ENCODE measurements around the gene LYPD5. TPM values are rescaled to one million over a fixed set of nuclear protein-coding genes. Genes with fewer than 3 reads are reported as not detected.

The LYPD5 gene
- total and polyA plus RNA-seq, 8 donors, result 0.20 to 6.3 (median 0.55) TPM

- H3K36me3 ChIP-seq, result peaks cover 0 to 8% of the 10 kb centered on the region in 2 donors
- ATAC-seq (no peak), DNase-seq (no peak)
- H3K4me3 ChIP-seq, result no peak overlapping the region
- H3K27ac ChIP-seq, result no peak overlapping the region
- intact Hi-C loops (cut with DNase I), result no loop called here
- no peaks in the 10 kb centered on the region for H3K9me3 ChIP-seq
- peaks cover 0 to 9% of the 10 kb centered on the region in 2 donors for H3K27me3 ChIP-seq
- TF ChIP-seq, protein P1, sequence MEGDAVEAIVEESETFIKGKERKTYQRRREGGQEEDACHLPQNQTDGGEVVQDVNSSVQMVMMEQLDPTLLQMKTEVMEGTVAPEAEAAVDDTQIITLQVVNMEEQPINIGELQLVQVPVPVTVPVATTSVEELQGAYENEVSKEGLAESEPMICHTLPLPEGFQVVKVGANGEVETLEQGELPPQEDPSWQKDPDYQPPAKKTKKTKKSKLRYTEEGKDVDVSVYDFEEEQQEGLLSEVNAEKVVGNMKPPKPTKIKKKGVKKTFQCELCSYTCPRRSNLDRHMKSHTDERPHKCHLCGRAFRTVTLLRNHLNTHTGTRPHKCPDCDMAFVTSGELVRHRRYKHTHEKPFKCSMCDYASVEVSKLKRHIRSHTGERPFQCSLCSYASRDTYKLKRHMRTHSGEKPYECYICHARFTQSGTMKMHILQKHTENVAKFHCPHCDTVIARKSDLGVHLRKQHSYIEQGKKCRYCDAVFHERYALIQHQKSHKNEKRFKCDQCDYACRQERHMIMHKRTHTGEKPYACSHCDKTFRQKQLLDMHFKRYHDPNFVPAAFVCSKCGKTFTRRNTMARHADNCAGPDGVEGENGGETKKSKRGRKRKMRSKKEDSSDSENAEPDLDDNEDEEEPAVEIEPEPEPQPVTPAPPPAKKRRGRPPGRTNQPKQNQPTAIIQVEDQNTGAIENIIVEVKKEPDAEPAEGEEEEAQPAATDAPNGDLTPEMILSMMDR (IDR thresholded peaks at IDR 0.05), result no peak
- peaks cover 14 to 56% of the 10 kb centered on the region in 2 donors for H3K4me1 ChIP-seq
These were observed 28.5 kb downstream of the LYPD5 start for GRCh38 chr19:43773725-43774102.

GRCh38 chr19:43769256-43769655, 33.0 kb downstream of the LYPD5 start:
- no peaks in the 10 kb centered on the region for H3K9me3 ChIP-seq

GRCh38 chr19:43768273-43769050, 33.8 kb downstream of the LYPD5 start:
- peak overlapping the region in 1 of 2 donors; percentile 80 for H3K27ac ChIP-seq

More at GRCh38 chr19:43769256-43769655, 33.0 kb downstream of the LYPD5 start:
- intact Hi-C loops (cut with DNase I), result no loop called here
- Histone ChIP-seq H3K27ac (peak overlapping the region in 1 of 2 donors; percentile 80), H3K36me3 (peaks cover 0 to 7% of the 10 kb centered on the region in 2 donors), H3K27me3 (peaks cover 0 to 5% of the 10 kb centered on the region in 2 donors), H3K4me3 (no peak overlapping the region), H3K4me1 (peaks cover 10 to 64% of the 10 kb centered on the region in 2 donors)
- TF ChIP-seq, protein P1 (IDR thresholded peaks at IDR 0.05), result no peak
- DNase-seq (no peak), ATAC-seq (no peak)

DNA sequence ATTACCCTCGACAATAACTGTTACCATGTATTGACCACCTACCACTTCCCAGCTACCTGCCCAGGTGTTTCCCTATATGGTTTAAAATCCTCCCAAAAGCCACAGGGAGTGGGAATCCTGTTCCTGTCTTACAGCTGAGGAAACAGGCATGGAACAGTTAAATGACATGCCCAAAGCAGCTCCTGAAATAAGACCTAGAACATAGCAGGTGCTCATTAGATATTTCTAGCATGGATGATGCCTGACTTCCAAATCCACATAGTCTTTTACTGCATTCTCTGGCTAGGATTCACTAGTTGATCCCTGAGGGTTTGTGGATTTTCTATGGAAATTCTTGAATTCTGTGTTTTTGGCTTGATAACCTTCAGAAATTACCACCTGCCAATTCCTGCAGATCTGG, 34.4 kb downstream of the LYPD5 start:
- DNase-seq (no peak), ATAC-seq (no peak)
- no peak overlapping the region for H3K4me3 ChIP-seq
- no peaks in the 10 kb centered on the region for H3K27me3 ChIP-seq
- no peaks in the 10 kb centered on the region for H3K9me3 ChIP-seq
- no peaks in the 10 kb centered on the region for H3K36me3 ChIP-seq
- peak overlapping the region in 1 of 2 donors; percentile 80 for H3K27ac ChIP-seq
- intact Hi-C loops (cut with DNase I), result no loop called here
- TF ChIP-seq, protein P1 (IDR thresholded peaks at IDR 0.05), result no peak
- H3K4me1 ChIP-seq, result peaks cover 10 to 73% of the 10 kb centered on the region in 2 donors

More at GRCh38 chr19:43768273-43769050, 33.8 kb downstream of the LYPD5 start:
- Histone ChIP-seq H3K4me1 (peaks cover 10 to 69% of the 10 kb centered on the region in 2 donors), H3K9me3 (no peaks in the 10 kb centered on the region), H3K27me3 (no peaks in the 10 kb centered on the region), H3K4me3 (no peak overlapping the region), H3K36me3 (no peaks in the 10 kb centered on the region)
- ATAC-seq (no peak), DNase-seq (peak in 1 of 4 donors; percentile 64)
- TF ChIP-seq, protein P1 (IDR thresholded peaks at IDR 0.05), result no peak
- intact Hi-C loops (cut with DNase I), result no loop called here

GRCh38 chr19:43767316-43767715, 34.9 kb downstream of the LYPD5 start:
- no peaks in the 10 kb centered on the region for H3K9me3 ChIP-seq
- no peaks in the 10 kb centered on the region for H3K27me3 ChIP-seq
- no peak for ATAC-seq
- H3K27ac ChIP-seq, result peak overlapping the region in 1 of 2 donors; percentile 80
- H3K4me1 ChIP-seq, result peaks cover 10 to 75% of the 10 kb centered on the region in 2 donors
- H3K4me3 ChIP-seq, result no peak overlapping the region
- DNase-seq, result no peak
- H3K36me3 ChIP-seq, result no peaks in the 10 kb centered on the region
- intact Hi-C loops (cut with DNase I), result no loop called here
- TF ChIP-seq, protein P1 (IDR thresholded peaks at IDR 0.05), result no peak
